H1 (cell line): ENCODE measurements around the gene TBC1D22A. TPM values are rescaled to one million over a fixed set of nuclear protein-coding genes. Genes with fewer than 3 reads are reported as not detected.
A peak's percentile ranks its signal among the peaks of the same experiment; 100 is the strongest.

Experiments used
- BCL11A ChIP-seq, 2 experiments: IDR thresholded peaks; one replicate each; pipeline ENCODE4 v1.6.1; 2011; ENCODE audit warnings: low read depth in 2 of 2, low read length in 2 of 2, mild to moderate bottlenecking in 2 of 2
- BRCA1 ChIP-seq: IDR thresholded peaks from 2 replicates; pipeline ENCODE4 v1.6.1; 2012; ENCODE audit warnings: low read depth, low read length, improper control_type of control experiment
- CBX8 ChIP-seq: fragments of 300-800, 300-1000 bp; sonication (generic); IDR thresholded peaks from 2 replicates; pipeline ENCODE4 v1.7.1; 2016; ENCODE audit warnings: low read depth, low read length, borderline replicate concordance
- CHD2 ChIP-seq: IDR thresholded peaks from 2 replicates; pipeline ENCODE4 v1.6.1; 2012; ENCODE audit warnings: low read length, improper control_type of control experiment
- CTCF ChIP-seq, 3 experiments: IDR thresholded peaks; 1 replicate in 2 of 3; 2 replicates in 1 of 3; pipeline versions ENCODE4 v1.5.1 to v1.6.1; 2011; ENCODE audit warnings: low read length in 3 of 3, mild to moderate bottlenecking in 3 of 3, inconsistent platforms in 2 of 3, low read depth in 1 of 3, moderate library complexity in 1 of 3; ENCODE audit not compliant: insufficient read depth in 1 of 3; ENCODE audit errors: control extremely low read depth in 1 of 3
- EGR1 ChIP-seq: IDR thresholded peaks from 2 replicates; pipeline ENCODE4 v1.6.1; 2011; ENCODE audit warnings: low read depth, low read length, borderline replicate concordance
- FOSL1 ChIP-seq: IDR thresholded peaks from 2 replicates; pipeline ENCODE4 v1.6.1; 2011; ENCODE audit warnings: mild to moderate bottlenecking, low read depth, low read length, moderate library complexity; ENCODE audit not compliant: insufficient read depth
- GTF2F1 ChIP-seq: IDR thresholded peaks from 2 replicates; pipeline ENCODE4 v1.6.1; 2012; ENCODE audit warnings: low read depth, low read length, improper control_type of control experiment, borderline replicate concordance
- RAD21 ChIP-seq, 2 experiments: IDR thresholded peaks in 1 of 2; conservative IDR thresholded peaks in 1 of 2; 2 replicates each; pipeline ENCODE4 v1.6.1; 2011; ENCODE audit warnings: low read depth in 2 of 2, low read length in 2 of 2, improper control_type of control experiment in 1 of 2, inconsistent platforms in 1 of 2, mild to moderate bottlenecking in 1 of 2, moderate library complexity in 1 of 2
- RBBP5 ChIP-seq: IDR thresholded peaks from 2 replicates; pipeline ENCODE4 v1.7.1; 2012; ENCODE audit warnings: low read depth, mild to moderate bottlenecking, inconsistent platforms, low read length, moderate library complexity, borderline replicate concordance
- RXRA ChIP-seq: IDR thresholded peaks from 2 replicates; pipeline ENCODE4 v1.6.1; 2011; ENCODE audit warnings: low read depth, mild to moderate bottlenecking, low read length, moderate library complexity; ENCODE audit not compliant: insufficient read depth
- SIX5 ChIP-seq: IDR thresholded peaks from 2 replicates; pipeline ENCODE4 v1.6.1; 2011; ENCODE audit warnings: mild to moderate bottlenecking, low read depth, low read length
- SP1 ChIP-seq: IDR thresholded peaks from 2 replicates; pipeline ENCODE4 v1.6.1; 2011; ENCODE audit warnings: low read depth, low read length
- TAF1 ChIP-seq: IDR thresholded peaks from 2 replicates; pipeline ENCODE4 v1.6.1; 2011; ENCODE audit warnings: mild to moderate bottlenecking, low read depth, low read length
- TCF12 ChIP-seq: IDR thresholded peaks from 2 replicates; pipeline ENCODE4 v1.6.1; 2011; ENCODE audit warnings: low read depth, mild to moderate bottlenecking, low read length
- YY1 ChIP-seq: IDR thresholded peaks from 2 replicates; pipeline ENCODE4 v1.6.1; 2011; ENCODE audit warnings: low read depth, mild to moderate bottlenecking, low read length
- polyA plus RNA-seq, 7 experiments: library from polyadenylated mRNA; depleted of rRNA in 3 of 7; stranded (reverse) in 5 of 7; unstranded in 2 of 7; fragments of >200 nt in 5 of 7; fragments of 200-250 nt in 2 of 7; gene quantifications; 1 replicate in 5 of 7; 2 replicates in 1 of 7; 4 replicates in 1 of 7; pipeline versions ENCODE4 v1.2.1 to v1.2.3, GENCODE V29; 2011 to 2013; ENCODE audit warnings: missing spikeins in 2 of 7, mixed read lengths in 2 of 7
- total RNA-seq: library from RNA; stranded (reverse); fragmentation: NEBNext Ultra II Directional; extraction: Animal tissue kit (Norgen Biotek cat#: 25700); gene quantifications from 2 replicates; pipeline ENCODE4 v1.2.1, GENCODE V29; 2021

The TBC1D22A gene
- total and polyA plus RNA-seq, 2 of the 8 experiments (the other 6 are each of a cell fraction or from before 2014, with no cell fraction given) = 11.9 to 18.4 TPM

- peak; percentile 82 for TF ChIP-seq YY1
- no peak for TF ChIP-seq BCL11A (IDR thresholded peaks at IDR 0.05; ENCODE audit: low read depth in 2 of 2, low read length in 2 of 2)
- no peak for TF ChIP-seq EGR1
- TF ChIP-seq CHD2 = no peak
- no peak for TF ChIP-seq SIX5
- no peak for TF ChIP-seq FOSL1
- peak; percentile 70 to 78 for TF ChIP-seq RAD21 (IDR thresholded peaks at IDR 0.05 in 1 of 2, conservative IDR thresholded peaks at IDR 0.05 in 1 of 2; ENCODE audit: low read depth in 2 of 2, low read length in 2 of 2)
- TF ChIP-seq GTF2F1 = no peak
- TF ChIP-seq RXRA = no peak
- TF ChIP-seq SP1 = no peak
- TF ChIP-seq TCF12 = no peak
- TF ChIP-seq BRCA1 = no peak
- no peak for TF ChIP-seq CBX8
- no peak for TF ChIP-seq TAF1
- no peak for TF ChIP-seq RBBP5
- peak; percentile 44 to 73 (median 69) for TF ChIP-seq CTCF (IDR thresholded peaks at IDR 0.05; ENCODE audit: control extremely low read depth in 1 of 3, insufficient read depth in 1 of 3, low read depth in 1 of 3, low read length in 3 of 3)
These were observed 70.8 kb downstream of the TBC1D22A start (continued) for GRCh38 chr22:46833228-46833627.
